CD4-positive, alpha-beta T cell treated with Interleukin-4 for 4 hours (primary cell): Measurements from ENCODE around the gene MAD1L1.
"Not testable (repeated sequence)": the region's sequence is repeated elsewhere in the genome, so short reads cannot be mapped to it uniquely, and the experiment has no call there.

Source experiments
- DNase-seq: peaks from one replicate; pipeline ENCODE4 v3.0.0-alpha.2; 2020

The MAD1L1 gene

GRCh38 chr7:1976521-1976920, 256.2 kb downstream of the MAD1L1 start:
- not testable (repeated sequence) for DNase-seq

GRCh38 chr7:1975581-1975980, 257.2 kb downstream of the MAD1L1 start:
- DNase-seq, result no peak

DNA sequence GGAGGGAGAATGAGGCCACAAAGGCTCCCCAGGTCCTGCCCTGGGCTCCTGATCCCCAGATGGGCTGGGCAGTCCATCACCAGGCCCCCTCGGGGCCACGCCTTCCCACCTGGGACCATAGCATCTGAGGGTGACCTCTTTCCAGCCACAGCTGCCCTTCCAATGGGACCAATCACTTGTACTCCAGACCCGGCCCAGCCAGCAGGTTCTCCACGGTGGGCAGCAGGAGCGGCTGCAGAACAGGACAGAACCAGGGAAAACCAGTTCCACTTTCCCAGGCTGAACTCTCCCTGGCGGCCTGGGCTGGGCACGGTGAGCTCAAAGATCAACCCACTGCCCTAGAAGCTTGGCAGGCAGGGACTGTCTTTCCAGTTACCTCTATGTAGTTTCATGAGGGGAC, 257.6 kb downstream of the MAD1L1 start:
- no peak for DNase-seq

GRCh38 chr7:1974290-1975101, 258.2 kb downstream of the MAD1L1 start:
- DNase-seq, result no peak

DNA sequence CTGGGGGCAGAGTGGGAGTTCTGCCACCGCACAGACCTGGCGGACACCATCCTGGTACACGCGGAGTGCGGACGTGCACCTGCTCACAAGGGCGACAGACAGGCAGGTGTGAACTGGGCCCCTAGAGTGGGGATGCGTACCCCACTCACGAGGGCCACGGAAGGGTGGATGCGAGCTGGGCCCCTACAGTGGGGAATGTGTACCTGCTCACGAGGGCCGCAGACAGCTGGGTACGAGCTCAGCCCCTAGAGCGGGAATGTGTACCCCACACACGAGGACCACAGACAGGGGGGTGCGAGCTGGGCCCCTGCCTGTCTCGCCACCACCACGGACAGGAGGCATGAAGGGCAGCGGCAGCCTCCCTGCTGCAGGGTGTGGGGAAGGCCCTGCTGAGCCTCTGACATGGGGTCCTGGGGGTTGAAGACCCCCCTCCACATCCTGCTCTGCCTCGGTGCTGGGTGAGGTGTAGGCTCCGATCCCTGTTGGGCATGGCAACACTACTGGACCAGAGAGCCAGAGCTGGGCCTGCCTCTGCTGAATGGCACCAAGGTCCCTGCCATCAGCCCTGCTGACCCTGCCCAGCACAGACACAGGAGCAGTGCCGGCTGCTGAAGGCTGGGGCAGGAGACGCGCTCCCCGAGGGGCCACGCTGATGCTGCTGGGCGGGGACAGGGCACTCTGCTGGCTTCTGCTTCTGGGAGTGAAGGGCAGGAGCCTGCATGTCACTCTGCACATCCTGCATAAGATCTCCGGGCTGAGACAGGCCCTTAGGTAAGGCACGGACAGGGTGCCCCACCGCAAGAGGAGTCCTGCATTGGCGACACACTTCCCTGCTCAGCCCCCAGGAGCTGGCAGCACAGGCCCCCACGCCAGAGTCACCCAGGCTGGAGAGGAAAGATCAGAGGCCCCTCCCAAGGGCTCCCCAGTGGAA, 259.2 kb downstream of the MAD1L1 start:
- no peak for DNase-seq

DNA sequence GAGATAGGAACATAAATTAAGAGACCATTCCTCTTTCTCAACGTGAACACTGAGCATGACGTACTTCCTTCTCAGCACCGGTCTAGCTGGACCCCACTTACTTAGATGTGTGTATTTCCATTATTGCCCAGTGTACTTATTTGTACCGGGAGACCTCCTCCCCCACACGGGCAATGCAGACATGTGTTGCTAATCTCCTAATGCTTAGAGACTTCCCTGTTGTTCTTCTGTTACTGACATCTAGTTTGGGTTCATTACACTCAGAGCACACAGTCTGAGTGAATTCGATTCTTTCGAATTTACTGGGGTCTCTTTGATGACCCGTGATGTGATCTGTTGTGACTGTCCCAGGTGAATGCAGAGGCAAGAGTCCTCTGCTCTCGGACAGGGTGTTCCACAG, 260.0 kb downstream of the MAD1L1 start:
- DNase-seq, result no peak

- no peak for DNase-seq
Observed at GRCh38 chr7:1971946-1972654, 260.6 kb downstream of the MAD1L1 start.

GRCh38 chr7:1970895-1971294, 261.9 kb downstream of the MAD1L1 start:
- DNase-seq, result no peak

DNA sequence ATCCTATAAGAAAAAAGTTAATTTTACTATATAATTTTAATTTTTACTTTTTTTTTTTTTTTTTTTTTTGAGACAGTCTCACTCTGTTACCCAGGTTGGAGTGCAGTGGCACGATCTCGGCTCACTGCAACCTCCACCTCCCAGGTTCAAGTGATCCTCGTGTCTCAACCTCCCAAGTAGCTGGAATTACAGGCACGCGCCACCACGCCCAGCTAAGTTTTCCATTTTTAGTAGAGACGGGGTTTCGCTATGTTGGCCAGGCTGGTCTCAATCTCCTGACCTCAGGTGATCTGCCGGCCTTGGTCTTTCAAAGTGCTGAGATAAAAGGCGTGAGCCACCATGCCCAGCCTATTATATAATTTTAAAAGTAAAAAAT, 262.5 kb downstream of the MAD1L1 start:
- DNase-seq, result not testable (repeated sequence)

DNA sequence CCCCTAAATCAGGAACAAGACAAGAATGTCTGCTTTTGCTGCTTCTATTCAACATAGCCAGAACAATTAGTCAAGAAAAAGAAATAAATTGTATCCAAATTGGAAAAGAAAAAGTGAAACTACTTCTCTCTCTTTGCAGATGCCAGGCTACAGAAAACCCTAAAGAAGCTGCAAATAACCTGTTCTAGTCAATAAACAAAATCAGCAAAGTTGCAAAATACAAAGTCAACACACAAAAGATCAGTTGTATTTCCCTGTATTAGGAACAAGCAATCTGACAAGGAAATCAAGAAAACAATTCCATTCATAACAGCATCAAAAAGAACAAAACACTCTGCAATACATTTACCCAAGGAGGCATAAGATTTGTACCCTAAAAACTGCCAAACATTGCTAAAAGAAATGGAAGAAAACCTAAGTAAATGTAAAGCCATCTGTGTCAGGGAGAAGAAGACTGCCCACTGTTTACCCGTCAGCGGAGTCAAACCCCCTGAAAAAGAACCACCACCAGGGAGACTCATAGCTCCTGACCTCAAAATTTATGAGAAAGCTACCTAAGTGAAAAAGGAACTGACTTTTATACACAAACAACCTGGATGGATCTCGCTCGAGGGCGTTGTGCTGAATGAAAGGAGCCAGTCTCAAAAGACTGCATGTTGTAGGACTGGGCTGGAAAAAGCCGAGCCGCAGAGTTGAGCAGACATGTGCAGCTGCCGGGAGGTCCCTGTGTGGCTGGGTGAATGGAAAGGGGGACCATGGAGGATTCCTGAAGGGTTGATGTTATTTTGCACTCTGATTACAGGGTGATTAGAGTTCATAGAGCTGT, 263.1 kb downstream of the MAD1L1 start:
- no peak for DNase-seq

- no peak for DNase-seq
Observed at GRCh38 chr7:1968397-1969111, 264.2 kb downstream of the MAD1L1 start.

DNA sequence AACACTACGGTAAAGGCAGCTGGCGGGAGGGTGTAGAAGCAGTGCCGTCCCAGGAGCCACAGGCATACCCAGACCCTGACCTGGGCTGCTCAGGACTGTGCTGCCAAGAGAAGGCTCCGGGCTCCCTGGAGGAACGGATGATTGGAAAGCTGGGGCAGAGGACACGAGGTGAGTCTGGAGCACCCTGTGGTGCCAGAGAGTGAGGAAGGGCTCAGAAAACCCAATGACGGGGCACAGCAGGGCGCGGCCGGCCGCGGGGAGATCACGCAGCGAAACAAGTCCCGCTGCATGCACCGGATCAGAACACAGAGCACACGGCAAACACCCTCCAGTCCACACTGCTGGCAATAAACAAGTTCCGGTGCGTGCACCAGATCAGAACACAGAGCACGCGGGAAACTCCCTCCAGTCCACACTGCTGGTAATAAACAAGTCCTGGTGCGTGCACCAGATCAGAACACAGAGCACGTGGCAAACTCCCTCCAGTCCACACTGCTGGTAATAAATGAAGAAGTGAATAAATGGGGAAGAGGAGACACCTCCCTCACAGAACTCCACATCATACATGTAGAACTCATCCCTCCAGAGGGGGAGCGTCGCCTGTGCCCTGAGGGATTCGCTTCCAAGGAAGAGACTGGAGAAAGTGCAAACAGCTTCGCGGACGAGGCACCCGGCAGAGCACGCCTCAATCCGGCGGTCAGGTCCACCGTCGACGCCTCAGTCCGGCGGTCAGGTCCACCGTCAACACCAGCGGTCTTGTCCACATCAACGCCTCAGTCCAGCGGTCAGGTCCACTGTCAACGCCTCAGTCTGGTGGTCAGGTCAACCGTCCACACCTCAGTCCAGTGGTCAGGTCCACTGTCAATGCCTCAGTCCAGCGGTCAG, 265.0 kb downstream of the MAD1L1 start:
- DNase-seq, result no peak

DNA sequence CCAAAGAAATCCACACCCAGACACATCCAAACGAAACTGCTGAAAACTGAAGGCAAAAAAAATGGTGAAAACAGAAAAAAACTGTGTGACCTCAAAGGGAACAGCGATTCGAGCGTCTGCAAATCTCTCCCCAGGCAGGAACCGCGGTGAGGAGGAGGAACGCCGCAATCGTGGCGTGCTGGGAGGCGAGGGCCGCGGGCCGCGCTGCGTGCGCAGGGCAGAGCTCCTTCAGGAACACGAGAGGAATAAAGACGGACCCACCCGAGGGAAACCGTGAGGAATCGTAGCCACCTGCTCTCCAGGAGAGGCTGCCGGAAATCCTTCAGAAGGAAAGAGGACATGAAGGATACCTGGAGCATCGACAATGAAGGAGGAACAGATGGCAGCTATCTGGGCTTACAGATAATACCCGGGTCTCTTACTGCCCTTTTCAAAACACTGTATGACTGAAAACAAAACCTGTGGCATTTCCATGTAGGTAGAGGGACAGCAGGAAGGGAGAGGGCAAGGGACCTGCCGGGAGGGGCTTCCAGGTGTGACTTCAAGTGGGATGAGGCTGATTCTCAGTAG, 266.0 kb downstream of the MAD1L1 start:
- DNase-seq, result no peak

- DNase-seq, result no peak
Observed at GRCh38 chr7:1965579-1966294, 267.0 kb downstream of the MAD1L1 start.

GRCh38 chr7:1964913-1965578, 267.7 kb downstream of the MAD1L1 start:
- DNase-seq, result no peak

GRCh38 chr7:1964211-1964912, 268.4 kb downstream of the MAD1L1 start:
- DNase-seq, result no peak

DNA sequence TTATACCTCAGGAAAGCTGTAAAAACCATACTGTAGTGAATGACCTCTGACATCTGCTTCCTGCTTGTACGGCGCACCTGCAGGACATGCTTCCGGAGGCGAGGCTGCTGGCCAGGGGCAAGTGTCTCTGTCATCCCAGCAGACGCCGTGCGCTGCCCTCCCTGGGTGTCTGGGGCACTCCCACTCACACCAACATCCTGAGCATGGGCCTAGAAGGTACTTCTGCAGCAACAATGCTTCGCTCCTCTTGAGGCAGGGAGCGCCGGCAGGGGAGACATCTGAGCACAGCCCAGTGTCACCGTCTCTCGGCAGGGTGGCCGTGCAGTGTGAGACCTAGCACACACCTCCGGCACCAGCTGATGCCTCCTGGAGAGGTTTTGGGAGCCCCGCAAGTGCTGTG, 269.2 kb downstream of the MAD1L1 start:
- DNase-seq, result no peak

DNA sequence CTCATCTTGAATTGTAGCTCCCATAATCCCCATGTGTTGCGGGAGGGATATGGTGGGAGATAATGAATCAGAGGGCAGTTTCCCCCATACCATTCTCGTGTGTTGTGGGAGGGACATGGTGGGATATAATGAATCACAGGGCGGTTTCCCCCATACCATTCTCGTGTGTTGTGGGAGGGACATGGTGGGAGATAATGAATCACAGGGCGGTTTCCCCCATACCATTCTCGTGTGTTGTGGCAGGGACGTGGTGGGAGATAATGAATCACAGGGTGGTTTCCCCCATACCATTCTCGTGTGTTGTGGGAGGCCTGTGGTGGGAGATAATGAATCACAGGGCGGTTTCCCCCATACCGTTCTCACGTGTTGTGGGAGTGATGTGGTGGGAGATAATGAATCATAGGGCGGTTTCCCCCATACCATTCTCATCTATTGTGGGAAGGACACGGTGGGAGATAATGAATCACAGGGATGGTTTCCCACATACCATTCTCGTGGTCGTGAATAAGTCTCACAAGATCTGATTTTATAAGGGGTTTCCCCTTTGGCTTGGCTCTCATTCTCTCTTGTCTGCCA, 271.0 kb downstream of the MAD1L1 start:
- peak; percentile 80 for DNase-seq
